H7 (cell line): Measurements from ENCODE around the gene ZDHHC11B. TPM values are rescaled to one million over a fixed set of nuclear protein-coding genes. Genes with fewer than 3 reads are reported as not detected.

Source experiments
- total RNA-seq: library from RNA; depleted of rRNA; stranded (reverse); fragments of >200 nt; shearing (Covaris generic); gene quantifications from 2 replicates; pipeline ENCODE4 v1.2.3, GENCODE V29; 2014; rRNA removed

The ZDHHC11B gene
- total RNA-seq, 1 experiment from 2014 or later = 0.07 TPM

Other genes starting within 250 kb of the ZDHHC11B start
- gene CEP72, start 172.4 kb downstream of the ZDHHC11B start, total RNA-seq = 12.6 and 20.7 TPM in 2 replicates
- 0.31 and 0.92 TPM in 2 replicates for gene TPPP, start 91.4 kb downstream of the ZDHHC11B start, total RNA-seq
- 5.2 and 7.7 TPM in 2 replicates for gene ZDHHC11, start 66.3 kb upstream of the ZDHHC11B start, total RNA-seq
- gene BRD9, start 108.1 kb upstream of the ZDHHC11B start, total RNA-seq = 32.1 and 39.3 TPM in 2 replicates
- 60.3 and 63.0 TPM in 2 replicates for gene TRIP13, start 108.2 kb upstream of the ZDHHC11B start, total RNA-seq
- gene NKD2, start 224.1 kb upstream of the ZDHHC11B start, total RNA-seq = 4.9 and 5.7 TPM in 2 replicates